HepG2 (cell line): ENCODE data around the gene DMRT1. TPM values are rescaled to one million over a fixed set of nuclear protein-coding genes. Genes with fewer than 3 reads are reported as not detected.

Source experiments
- ATAC-seq: fragments of 200-7000 bp; cut with Tn5 transposase; 3 replicates; pipeline ENCODE4 v1.9.1; 2020; ENCODE audit warnings: mild to moderate bottlenecking, moderate library complexity
- BruUV-seq: library from RNA; stranded (reverse); fragments of 400-500 nt; replicated peaks from 2 replicates; lab custom pipeline; 2021; lab: Mats Ljungman, UMichigan
- CTCF ChIA-PET: fragments of 300-600 bp; formaldehyde crosslinking; extraction: SDS; loops from one replicate; lab custom pipeline; 2021; ENCODE audit warnings: low total read pairs, inconsistent platforms, low intra/inter-chr PET ratio; lab: Yijun Ruan, JAX
- POLR2A ChIA-PET: fragments of 350-600 bp; sonication (Branson Sonifier 250); formaldehyde crosslinking; loops from one replicate; lab custom pipeline; 2020; ENCODE audit warnings: antibody characterized with exemption, inconsistent platforms; lab: Yijun Ruan, JAX
- DNase-seq: peaks from one replicate; pipeline ENCODE4 v3.0.0-alpha.2; 2015; ENCODE audit warnings: low spot score
- FAIRE-seq: peaks from 3 replicates; lab custom pipeline; 2011; peaks lifted over from hg19 to GRCh38; lab: Jason Lieb, UNC
- H2AFZ ChIP-seq: one replicate; pipeline ENCODE4 v1.6.1; 2011; ENCODE audit warnings: low read length, inconsistent platforms
- H3K27ac ChIP-seq: fragments of 300-600 bp; 3 replicates; pipeline ENCODE4 v1.8.0; 2011; ENCODE audit warnings: mixed run types, mild to moderate bottlenecking, mixed read lengths, low read length, inconsistent platforms; ENCODE audit not compliant: insufficient read depth; ENCODE audit errors: extremely low read length
- H3K27me3 ChIP-seq, 2 experiments: fragments of 200-600 bp in 1 of 2; 2 replicates in 1 of 2; 3 replicates in 1 of 2; pipeline versions ENCODE4 v1.6.0 to v1.8.0; 2011; ENCODE audit warnings: low read length in 2 of 2, mild to moderate bottlenecking in 2 of 2, moderate library complexity in 2 of 2, inconsistent platforms in 1 of 2; ENCODE audit not compliant: insufficient read depth in 2 of 2, control insufficient read depth in 1 of 2
- H3K36me3 ChIP-seq, 2 experiments: fragments of 200-600 bp in 1 of 2; replicated peaks in 1 of 2; 2 replicates in 1 of 2; 3 replicates in 1 of 2; pipeline versions ENCODE4 v1.5.1 to v1.8.0; 2011; ENCODE audit warnings: low read length in 2 of 2, inconsistent platforms in 1 of 2; ENCODE audit not compliant: insufficient read depth in 2 of 2, control insufficient read depth in 1 of 2
- H3K4me1 ChIP-seq: 2 replicates; pipeline ENCODE4 v1.5.1; 2012; ENCODE audit warnings: low read length, inconsistent platforms; ENCODE audit not compliant: insufficient read depth
- H3K4me2 ChIP-seq: 2 replicates; pipeline ENCODE4 v1.6.0; 2011; ENCODE audit warnings: low read depth, low read length, inconsistent platforms
- H3K4me3 ChIP-seq, 3 experiments: fragments of 200-600 bp in 1 of 3; sonication (generic), shearing (Covaris generic) in 1 of 3; replicated peaks in 1 of 3; 2 replicates each; pipeline ENCODE4 v1.5.1; 2011 to 2016; ENCODE audit warnings: low read length in 3 of 3, inconsistent platforms in 2 of 3, low read depth in 2 of 3, mild to moderate bottlenecking in 2 of 3, control low read depth in 1 of 3, mixed read lengths in 1 of 3; ENCODE audit not compliant: insufficient read depth in 1 of 3
- H3K79me2 ChIP-seq: one replicate; pipeline ENCODE4 v1.6.1; 2011; ENCODE audit warnings: low read length, inconsistent platforms; ENCODE audit not compliant: insufficient read depth
- H3K9ac ChIP-seq: 2 replicates; pipeline ENCODE4 v1.6.0; 2011; ENCODE audit warnings: mild to moderate bottlenecking, low read depth, low read length, inconsistent platforms; ENCODE audit not compliant: insufficient read depth
- H3K9me3 ChIP-seq: 2 replicates; pipeline ENCODE4 v1.5.1; 2012; ENCODE audit warnings: mild to moderate bottlenecking, low read length
- H4K20me1 ChIP-seq: 2 replicates; pipeline ENCODE4 v1.6.0; 2011; ENCODE audit warnings: inconsistent platforms, mild to moderate bottlenecking, low read length, moderate library complexity; ENCODE audit not compliant: insufficient read depth
- ARNT2 ChIP-seq: sonication (generic); formaldehyde crosslinking; IDR thresholded peaks from 2 replicates; pipeline ENCODE4 v1.8.0; 2022; ENCODE audit warnings: mild to moderate bottlenecking, low read depth, missing genetic modification reagents, moderate library complexity
- RARA ChIP-seq: IDR thresholded peaks from 2 replicates; pipeline ENCODE4 v1.6.1; 2016; ENCODE audit warnings: missing genetic modification reagents, missing compliant biosample characterization
- WGBS: methylation state at CpG from one replicate; pipeline ENCODE4 v1.1.6; 2017; ENCODE audit warnings: low lambda C conversion rate; 5-methylcytosine and 5-hydroxymethylcytosine counted together
- in situ Hi-C: cut with HindIII; loops from 2 replicates; pipeline ENCODE4 v1.10.0; 2017; ENCODE audit warnings: low pct_unique_long_range_greater_than_20kb; ENCODE audit not compliant: extremely low pct_ligation_motif_present
- intact Hi-C: fragments of 100-400 bp; cut with micrococcal nuclease; formaldehyde crosslinking; loops from one replicate; pipeline ENCODE4 v1.10.0; 2022; ENCODE audit not compliant: unreplicated experiment
- polyA plus RNA-seq, 8 experiments: library from polyadenylated mRNA; depleted of rRNA in 3 of 8; stranded (reverse) in 7 of 8; unstranded in 1 of 8; fragments of >200 nt; fragmentation: Illumina TruSeq in 4 of 8; extraction: Trizol in 4 of 8; gene quantifications; 2 replicates each; pipeline versions ENCODE4 v1.2.1 to v1.2.3, GENCODE V29; 2011 to 2016; ENCODE audit warnings: low read depth in 4 of 8, missing spikeins in 1 of 8, mixed read lengths in 1 of 8; ENCODE audit not compliant: insufficient read depth in 1 of 8
- total RNA-seq, 5 experiments: library from RNA; depleted of rRNA; stranded (reverse); fragments of >200 nt; fragmentation: Illumina TruSeq; extraction: Trizol; gene quantifications; 2 replicates each; pipeline ENCODE4 v1.2.3, GENCODE V29; 2016; ENCODE audit warnings: low read depth in 1 of 5
- TF ChIP-seq, protein P1 (sequence below): sonication (generic); formaldehyde crosslinking; IDR thresholded peaks from 2 replicates; pipeline ENCODE4 v1.4.0; 2020; ENCODE audit warnings: mild to moderate bottlenecking, missing genetic modification reagents
- TF ChIP-seq, protein P2 (sequence below): sonication (generic); formaldehyde crosslinking; IDR thresholded peaks from 2 replicates; pipeline ENCODE4 v1.9.0; 2021; ENCODE audit warnings: missing genetic modification reagents, borderline replicate concordance

The DMRT1 gene
- total and polyA plus RNA-seq, 2 of the 13 experiments (the other 11 are each of a cell fraction or from before 2014, with no cell fraction given), result not detected

DNA sequence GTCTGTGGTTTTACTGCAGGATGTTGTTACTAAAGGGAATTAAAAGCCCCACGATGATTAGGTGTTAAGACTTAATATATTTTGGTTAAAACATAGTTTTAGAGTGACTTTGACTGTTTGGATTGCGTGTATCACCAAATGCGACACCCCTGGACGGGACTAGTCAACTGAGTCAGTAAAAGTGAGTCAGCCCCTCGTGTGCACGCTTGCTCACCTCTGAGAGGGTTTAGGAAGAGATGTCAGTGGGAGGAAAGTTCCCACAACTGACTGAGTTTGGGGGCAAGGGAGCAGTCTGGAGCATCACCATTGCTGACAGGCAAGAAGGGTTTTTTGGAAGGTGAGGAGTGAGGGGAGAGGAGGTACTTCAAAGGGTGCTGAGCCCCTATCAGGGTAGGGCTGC is 120.5 kb downstream of the DMRT1 start:
- POLR2A ChIA-PET, result no interaction called here
- no peak overlapping the region for H3K9ac ChIP-seq
- H3K4me2 ChIP-seq, result no peak overlapping the region
- FAIRE-seq, result no peak
- H3K4me1 ChIP-seq, result no peaks in the 10 kb centered on the region
- in situ Hi-C loops, result no loop called here
- peaks cover 0 to 36% of the 10 kb centered on the region in 2 experiments; a peak in 3 of 5 replicates for H3K27me3 ChIP-seq
- no peaks in the 10 kb centered on the region for H3K36me3 ChIP-seq
- 0% methylated on average over 6 of the region's 6 CpGs for WGBS
- ATAC-seq, result no peak
- H3K9me3 ChIP-seq, result no peaks in the 10 kb centered on the region
- CTCF ChIA-PET, result no interaction called here
- H4K20me1 ChIP-seq, result no peaks in the 10 kb centered on the region
- BruUV-seq, result no TSS peak
- TF ChIP-seq ARNT2 (CRISPR knock-in tag) (no peak), RARA (CRISPR knock-in tag) (no peak)
- TF ChIP-seq, protein P1, sequence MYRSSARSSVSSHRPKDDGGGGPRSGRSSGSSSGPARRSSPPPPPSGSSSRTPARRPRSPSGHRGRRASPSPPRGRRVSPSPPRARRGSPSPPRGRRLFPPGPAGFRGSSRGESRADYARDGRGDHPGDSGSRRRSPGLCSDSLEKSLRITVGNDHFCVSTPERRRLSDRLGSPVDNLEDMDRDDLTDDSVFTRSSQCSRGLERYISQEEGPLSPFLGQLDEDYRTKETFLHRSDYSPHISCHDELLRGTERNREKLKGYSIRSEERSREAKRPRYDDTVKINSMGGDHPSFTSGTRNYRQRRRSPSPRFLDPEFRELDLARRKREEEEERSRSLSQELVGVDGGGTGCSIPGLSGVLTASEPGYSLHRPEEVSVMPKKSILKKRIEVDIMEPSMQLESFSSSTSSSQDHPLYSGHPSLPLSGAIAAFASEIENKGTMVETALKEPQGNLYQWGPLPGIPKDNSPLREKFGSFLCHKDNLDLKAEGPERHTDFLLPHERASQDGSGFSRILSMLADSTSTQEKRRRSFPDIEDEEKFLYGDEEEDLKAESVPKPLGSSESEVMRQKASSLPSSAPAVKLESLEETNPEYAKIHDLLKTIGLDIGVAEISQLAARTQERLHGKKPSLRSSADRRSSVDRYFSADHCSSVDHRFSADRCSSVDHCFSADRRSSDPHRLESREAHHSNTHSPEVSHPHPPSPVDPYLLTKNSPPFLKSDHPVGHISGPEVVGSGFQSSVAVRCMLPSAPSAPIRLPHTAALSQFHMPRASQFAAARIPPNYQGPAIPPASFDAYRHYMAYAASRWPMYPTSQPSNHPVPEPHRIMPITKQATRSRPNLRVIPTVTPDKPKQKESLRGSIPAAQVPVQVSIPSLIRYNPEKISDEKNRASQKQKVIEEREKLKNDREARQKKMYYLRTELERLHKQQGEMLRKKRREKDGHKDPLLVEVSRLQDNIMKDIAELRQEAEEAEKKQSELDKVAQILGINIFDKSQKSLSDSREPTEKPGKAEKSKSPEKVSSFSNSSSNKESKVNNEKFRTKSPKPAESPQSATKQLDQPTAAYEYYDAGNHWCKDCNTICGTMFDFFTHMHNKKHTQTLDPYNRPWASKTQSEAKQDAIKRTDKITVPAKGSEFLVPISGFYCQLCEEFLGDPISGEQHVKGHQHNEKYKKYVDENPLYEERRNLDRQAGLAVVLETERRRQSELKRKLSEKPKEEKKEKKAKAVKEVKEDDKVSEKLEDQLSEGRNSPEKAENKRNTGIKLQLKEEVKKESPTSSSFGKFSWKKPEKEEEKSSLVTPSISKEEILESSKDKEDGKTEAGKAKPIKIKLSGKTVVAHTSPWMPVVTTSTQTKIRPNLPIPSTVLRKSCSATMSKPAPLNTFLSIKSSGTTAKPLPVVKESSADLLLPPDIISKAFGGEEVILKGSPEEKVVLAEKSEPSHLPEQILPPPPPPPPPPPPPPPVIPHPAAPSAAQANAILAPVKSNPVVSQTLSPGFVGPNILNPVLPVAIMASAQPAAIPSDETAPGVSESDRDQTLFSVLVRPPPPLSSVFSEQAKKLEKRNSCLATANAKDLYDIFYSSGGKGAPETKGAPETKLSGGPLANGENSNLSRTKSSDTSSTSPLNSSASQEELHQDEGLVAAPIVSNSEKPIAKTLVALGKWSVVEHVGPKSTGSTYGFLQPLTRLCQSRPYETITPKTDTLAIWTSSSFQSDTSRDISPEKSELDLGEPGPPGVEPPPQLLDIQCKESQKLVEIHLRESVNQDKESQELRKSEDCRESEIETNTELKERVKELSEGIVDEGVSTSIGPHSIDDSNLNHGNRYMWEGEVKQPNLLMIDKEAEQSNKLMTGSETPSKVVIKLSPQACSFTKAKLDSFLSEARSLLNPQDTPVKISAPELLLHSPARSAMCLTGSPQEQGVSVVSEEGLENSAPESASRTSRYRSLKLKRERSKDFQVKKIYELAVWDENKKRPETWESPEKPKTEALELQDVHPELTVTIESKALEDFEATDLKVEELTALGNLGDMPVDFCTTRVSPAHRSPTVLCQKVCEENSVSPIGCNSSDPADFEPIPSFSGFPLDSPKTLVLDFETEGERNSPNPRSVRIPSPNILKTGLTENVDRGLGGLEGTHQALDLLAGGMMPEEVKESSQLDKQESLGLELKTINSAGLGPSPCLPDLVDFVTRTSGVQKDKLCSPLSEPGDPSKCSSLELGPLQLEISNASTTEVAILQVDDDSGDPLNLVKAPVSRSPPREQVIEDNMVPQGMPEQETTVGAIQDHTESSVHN (CRISPR knock-in tag), result no peak
- TF ChIP-seq, protein P2, sequence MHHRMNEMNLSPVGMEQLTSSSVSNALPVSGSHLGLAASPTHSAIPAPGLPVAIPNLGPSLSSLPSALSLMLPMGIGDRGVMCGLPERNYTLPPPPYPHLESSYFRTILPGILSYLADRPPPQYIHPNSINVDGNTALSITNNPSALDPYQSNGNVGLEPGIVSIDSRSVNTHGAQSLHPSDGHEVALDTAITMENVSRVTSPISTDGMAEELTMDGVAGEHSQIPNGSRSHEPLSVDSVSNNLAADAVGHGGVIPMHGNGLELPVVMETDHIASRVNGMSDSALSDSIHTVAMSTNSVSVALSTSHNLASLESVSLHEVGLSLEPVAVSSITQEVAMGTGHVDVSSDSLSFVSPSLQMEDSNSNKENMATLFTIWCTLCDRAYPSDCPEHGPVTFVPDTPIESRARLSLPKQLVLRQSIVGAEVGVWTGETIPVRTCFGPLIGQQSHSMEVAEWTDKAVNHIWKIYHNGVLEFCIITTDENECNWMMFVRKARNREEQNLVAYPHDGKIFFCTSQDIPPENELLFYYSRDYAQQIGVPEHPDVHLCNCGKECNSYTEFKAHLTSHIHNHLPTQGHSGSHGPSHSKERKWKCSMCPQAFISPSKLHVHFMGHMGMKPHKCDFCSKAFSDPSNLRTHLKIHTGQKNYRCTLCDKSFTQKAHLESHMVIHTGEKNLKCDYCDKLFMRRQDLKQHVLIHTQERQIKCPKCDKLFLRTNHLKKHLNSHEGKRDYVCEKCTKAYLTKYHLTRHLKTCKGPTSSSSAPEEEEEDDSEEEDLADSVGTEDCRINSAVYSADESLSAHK (CRISPR knock-in tag), result no peak
- intact Hi-C loops, result no loop called here
- H3K4me3 ChIP-seq, result no peak overlapping the region
- H2AFZ ChIP-seq, result no peak overlapping the region
- no peak for DNase-seq
- no peak overlapping the region for H3K27ac ChIP-seq
- H3K79me2 ChIP-seq, result no peaks in the 10 kb centered on the region
